Activated CD4-positive, alpha-beta T cell treated with anti-CD3 and anti-CD28 coated beads for 1 hour (primary cell): ENCODE measurements around the gene ITPKA.

Experiments
- DNase-seq: peaks from one replicate; pipeline ENCODE4 v3.0.0-alpha.2; 2020

Gene ITPKA

GRCh38 chr15:41491889-41492288 is 1.8 kb upstream of the ITPKA start:
- no peak for DNase-seq

DNA sequence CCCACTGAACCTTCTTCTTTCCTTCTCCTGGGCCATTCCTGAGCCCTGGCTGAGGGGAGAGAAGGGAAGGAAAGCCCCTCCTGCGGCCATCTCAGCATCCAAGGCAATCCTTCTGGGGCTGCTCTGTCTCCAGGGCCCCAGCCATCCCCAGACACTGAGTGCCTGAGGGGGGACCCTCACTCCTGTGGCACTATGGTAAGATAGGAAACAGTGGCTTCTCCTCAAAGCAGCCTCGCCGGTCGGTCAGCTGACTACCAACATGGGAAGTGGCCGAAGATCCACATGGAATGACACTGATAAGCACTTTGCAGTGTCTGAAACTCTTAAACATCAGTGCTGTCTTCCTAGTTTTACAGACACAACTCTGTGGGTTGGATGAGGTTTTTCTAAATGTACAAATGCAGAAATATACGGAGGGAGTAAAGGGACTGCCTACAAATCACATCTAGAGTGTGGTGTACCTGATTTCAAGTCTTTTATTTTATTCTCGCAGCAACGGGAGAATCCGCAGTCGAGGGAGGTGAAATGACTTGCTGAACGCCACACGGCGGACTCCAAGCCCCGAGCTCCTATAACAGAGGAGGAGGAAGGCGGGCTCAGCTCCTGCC is 973 bp upstream of the ITPKA start:
- DNase-seq = no peak

- DNase-seq = no peak
Measured at GRCh38 chr15:41493902-41494189, 172 bp downstream of the ITPKA start.

GRCh38 chr15:41494190-41494921 is 682 bp downstream of the ITPKA start:
- peak; percentile 33 for DNase-seq

DNA sequence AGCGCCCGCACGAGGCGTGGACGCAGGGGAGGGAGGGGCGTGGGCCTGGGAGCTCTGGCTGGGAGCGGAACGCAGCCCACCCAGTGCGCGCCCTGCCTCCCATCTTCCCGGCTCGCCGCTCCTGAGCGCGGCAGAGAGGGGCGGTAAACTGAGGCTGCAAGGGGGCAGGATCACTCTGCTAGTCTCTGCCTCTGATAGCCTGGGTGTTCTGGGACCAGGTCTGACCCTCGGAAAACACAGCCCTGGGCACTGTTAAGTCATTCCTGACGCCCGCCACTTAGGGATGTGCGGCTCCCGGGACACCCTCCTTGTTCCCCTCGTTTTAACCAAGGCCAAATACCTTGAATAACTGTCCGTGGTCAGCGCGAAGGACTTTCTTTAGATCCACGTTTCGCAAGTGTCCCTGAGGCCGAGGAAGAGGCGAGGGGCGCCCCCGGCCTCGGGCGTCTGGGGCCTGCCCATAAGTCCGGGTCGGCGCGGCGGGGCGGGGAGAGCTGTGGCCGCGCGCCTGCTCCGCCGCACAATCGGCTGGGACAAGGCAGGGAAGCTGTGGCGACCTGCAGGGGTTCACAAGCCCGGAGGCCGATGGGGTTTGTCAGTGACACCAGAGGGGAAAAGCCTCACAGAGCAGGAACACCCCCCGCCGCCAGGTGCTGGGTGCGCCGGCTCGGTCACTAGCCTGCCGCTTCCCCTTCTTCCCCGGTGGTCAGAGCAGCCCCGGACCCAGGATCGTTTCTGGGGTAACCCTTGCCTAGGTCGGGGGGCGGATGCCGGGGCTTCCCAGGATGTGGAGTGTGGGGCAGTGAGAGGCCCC is 1.5 kb downstream of the ITPKA start:
- DNase-seq = peak; percentile 29

- DNase-seq = no peak
Measured at GRCh38 chr15:41495736-41496599, 2.3 kb downstream of the ITPKA start.

GRCh38 chr15:41498657-41499056 is 5.0 kb downstream of the ITPKA start:
- no peak for DNase-seq

DNA sequence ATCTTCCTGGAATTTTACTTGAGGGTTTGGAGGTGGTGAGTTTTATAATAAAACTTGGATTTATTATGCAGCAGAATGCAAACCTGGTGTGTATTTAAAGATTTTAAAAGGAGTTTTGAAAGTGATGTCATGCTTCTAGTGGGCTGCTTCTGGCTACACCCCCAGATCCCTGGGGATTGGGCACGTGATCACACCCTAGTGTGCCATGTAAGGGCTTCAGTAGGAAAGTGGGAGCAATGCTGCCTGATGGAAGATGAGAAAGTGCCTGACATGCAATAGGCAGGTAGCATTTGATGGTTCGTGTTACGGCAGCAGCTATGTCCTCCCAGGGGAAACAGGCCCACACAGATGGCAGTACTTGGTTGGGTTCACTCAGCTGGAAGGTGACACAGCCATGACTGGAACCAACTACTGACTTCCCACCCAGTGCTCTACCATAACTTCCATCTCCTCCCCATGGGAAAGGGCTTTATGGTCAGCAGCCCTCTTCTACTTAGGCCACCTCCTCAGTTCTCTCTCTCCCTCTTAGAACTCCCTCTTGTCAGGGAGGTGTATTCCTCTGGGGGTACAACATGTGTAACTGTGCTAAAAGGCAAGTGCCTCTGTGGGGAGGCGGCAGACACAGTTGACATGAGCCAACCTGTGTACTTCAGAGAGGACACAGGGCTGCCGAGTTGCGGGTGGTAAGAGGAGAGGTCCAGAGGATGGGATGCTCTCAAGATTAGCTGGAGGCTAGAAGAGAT is 5.6 kb downstream of the ITPKA start:
- no peak for DNase-seq

GRCh38 chr15:41501191-41501917 is 7.7 kb downstream of the ITPKA start:
- peak; percentile 19 for DNase-seq

- peak; percentile 17 for DNase-seq
Measured at GRCh38 chr15:41501931-41502794, 8.5 kb downstream of the ITPKA start.

DNA sequence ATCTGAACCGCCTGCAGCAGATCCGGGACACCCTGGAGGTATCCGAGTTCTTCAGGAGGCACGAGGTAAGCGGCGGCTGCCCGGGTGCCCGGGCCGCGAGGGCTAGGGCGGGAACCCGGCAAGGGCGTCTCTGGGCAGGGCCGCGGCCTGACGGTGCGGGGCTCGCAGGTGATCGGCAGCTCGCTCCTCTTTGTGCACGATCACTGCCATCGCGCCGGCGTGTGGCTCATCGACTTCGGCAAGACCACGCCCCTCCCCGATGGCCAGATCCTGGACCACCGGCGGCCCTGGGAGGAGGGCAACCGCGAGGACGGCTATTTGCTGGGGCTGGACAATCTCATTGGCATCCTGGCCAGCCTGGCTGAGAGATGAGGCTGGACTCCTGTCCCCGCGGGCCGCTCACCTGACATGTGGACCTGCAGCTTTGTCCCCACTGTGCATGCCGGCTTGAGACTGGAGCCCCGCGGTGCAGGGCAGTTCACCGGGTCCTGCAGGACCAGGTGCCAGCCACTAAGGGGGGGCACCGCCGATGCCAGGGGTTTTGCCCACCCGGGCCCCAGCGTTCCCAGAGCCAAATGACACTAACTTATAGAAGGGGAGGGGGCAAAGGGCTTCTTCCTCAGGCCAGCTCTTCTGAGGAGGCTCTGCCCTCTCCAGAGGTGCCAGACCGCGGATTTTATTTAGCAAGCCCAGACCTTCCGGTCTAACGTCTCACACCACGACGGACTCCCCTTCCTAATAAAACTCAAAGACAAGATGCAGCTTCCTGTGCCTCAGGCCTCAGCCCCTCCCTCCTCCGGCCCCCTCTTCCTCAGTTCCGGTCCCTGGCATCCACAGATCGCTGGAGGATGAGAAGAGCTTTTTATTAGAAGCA is 9.4 kb downstream of the ITPKA start:
- no peak for DNase-seq

GRCh38 chr15:41503669-41504010 is 10.0 kb downstream of the ITPKA start:
- no peak for DNase-seq

DNA sequence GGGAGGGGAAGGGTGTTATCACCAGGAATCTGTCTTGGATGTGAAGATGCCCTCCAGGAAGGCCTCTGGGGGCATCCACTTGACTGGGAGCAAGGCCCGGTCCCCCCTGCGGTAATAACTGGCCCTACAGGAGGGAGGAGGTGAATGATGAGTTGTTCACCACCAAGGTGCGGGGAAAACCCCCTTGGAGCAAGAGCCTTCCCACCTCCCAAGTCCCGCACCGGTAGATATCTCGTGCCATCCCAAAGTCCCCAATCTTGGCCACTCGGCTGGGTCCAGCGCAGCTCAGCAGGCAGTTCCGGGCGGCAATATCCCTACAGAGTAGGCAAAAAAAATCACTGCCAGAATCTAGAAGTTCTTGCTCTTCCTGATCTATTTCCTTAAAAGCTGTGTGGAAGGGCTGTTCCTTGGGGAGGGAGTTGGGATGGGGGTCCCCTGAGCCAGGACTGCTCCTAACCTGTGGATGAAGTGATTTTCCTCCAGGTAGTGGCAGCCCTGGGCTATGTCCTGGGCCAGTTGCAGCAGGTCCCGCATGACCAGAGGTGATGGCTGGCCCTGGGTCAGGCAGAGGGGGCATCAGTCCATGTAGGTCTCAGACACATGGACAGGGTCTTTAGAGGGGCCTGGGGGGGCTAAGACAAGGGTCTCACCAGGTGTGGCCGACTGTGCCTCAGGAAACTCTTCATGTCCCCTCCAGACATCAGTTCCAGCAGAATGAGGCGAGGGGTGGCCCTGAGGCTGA is 11.2 kb downstream of the ITPKA start:
- DNase-seq = no peak

- no peak for DNase-seq
Measured at GRCh38 chr15:41505776-41506175, 12.1 kb downstream of the ITPKA start.

GRCh38 chr15:41506796-41507341 is 13.2 kb downstream of the ITPKA start:
- DNase-seq = no peak

DNA sequence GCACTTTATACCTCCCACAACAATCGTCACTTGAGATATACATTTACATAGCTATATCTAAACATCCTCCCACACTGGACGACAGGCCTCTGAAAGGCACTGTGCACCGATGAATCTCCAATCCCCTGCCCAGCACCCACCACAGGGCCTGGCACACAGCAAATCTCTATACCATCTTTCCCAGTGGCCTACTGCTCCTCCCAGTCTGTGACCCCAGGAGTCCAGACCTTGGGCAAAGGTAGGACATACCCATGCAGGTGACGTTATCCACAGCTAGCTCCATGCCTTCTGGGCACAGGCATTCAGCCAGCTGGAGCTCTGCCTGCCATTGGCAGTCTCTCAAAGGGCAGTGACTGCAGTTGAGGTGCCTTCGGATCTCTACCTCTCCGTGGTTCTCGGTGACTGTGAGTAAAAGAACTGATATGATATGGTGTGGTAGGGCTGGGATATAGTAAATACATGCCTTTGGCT is 14.2 kb downstream of the ITPKA start:
- DNase-seq = no peak

- no peak for DNase-seq
Measured at GRCh38 chr15:41510728-41511127, 17.1 kb downstream of the ITPKA start.

GRCh38 chr15:41511331-41511898 is 17.7 kb downstream of the ITPKA start:
- DNase-seq = no peak
